ENCODE measurements around the gene NGRN.
"Not testable (repeated sequence)": the region's sequence is repeated elsewhere in the genome, so short reads cannot be mapped to it uniquely, and the experiment has no call there.

DNA sequence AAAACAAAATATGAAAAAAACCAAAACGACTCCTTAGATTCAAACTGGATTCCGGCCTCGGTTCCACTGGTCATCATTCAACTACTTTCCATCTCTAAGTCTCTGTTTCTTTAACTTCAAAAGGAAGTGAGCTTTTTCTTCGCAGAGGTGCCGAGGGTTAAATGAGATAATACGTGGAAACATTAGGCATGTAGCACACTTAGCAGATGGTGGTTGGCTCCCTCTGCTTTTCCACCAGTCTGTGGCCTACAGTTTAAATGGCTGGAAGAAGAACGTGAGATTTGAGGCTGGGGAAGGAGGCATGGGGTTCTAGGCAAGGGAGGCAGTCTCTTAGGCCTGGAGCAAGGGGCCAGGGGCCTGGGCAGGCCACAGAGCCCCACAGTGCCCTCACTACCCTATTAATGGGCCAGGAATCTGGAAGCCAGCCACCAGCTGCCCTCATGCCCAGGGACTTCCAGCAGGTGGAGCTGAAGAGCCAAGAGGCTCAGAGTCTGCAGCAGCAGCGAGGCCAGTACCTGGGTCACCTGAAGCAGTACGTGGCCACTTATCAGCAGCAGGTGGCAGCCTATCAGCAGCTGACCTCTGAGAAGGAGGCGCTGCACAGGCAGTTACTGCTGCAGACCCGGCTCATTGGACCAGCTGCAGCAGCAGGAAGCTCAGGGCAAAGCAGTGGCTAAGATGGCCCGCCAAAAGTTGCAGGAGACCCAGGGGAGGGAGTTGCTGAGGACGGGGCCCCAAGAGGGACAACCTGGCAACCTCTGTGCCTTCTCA lies 27.8 kb downstream of the NGRN start:
- TF ChIP-seq, protein P1, sequence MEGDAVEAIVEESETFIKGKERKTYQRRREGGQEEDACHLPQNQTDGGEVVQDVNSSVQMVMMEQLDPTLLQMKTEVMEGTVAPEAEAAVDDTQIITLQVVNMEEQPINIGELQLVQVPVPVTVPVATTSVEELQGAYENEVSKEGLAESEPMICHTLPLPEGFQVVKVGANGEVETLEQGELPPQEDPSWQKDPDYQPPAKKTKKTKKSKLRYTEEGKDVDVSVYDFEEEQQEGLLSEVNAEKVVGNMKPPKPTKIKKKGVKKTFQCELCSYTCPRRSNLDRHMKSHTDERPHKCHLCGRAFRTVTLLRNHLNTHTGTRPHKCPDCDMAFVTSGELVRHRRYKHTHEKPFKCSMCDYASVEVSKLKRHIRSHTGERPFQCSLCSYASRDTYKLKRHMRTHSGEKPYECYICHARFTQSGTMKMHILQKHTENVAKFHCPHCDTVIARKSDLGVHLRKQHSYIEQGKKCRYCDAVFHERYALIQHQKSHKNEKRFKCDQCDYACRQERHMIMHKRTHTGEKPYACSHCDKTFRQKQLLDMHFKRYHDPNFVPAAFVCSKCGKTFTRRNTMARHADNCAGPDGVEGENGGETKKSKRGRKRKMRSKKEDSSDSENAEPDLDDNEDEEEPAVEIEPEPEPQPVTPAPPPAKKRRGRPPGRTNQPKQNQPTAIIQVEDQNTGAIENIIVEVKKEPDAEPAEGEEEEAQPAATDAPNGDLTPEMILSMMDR (IDR thresholded peaks at IDR 0.05) = peak; percentile 97
- TF ChIP-seq POLR2AphosphoS5 (IDR thresholded peaks at IDR 0.05; ENCODE audit: low read depth, low read length) = not testable (repeated sequence)

Measured in Panc1 (cell line).